ENCODE measurements around the gene AGFG2.

Gene AGFG2

GRCh38 chr7:100570954-100571828, 32.2 kb downstream of the AGFG2 start:
- ATAC-seq (peak; percentile 3), DNase-seq (no peak)
- Mint-ChIP-seq H3K36me3 (ENCODE audit: low read depth) (peaks cover 1% of the 10 kb centered on the region), H3K9me3 (no peaks in the 10 kb centered on the region), H3K27ac (no peak overlapping the region), H3K4me1 (peaks cover 35% of the 10 kb centered on the region), H3K27me3 (no peaks in the 10 kb centered on the region), H3K4me3 (no peak overlapping the region)

DNA sequence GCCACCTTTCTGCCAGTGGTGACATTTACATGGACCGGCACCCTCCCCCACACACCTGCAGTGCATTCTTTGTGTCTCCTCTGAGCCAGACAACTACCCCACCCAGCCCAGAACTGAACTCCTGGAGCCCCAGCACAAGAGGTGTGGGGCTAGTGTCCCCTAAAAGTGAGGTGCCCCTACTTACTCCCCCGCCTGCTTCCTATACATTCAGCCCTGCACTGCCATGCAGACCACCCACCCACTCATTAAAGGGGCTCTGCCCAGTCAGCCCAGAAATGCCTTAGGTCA, 32.8 kb downstream of the AGFG2 start:
- DNase-seq (no peak), ATAC-seq (no peak)
- no peak overlapping the region for H3K27ac Mint-ChIP-seq
- peaks cover 35% of the 10 kb centered on the region for H3K4me1 Mint-ChIP-seq
- H3K27me3 Mint-ChIP-seq: no peaks in the 10 kb centered on the region
- peaks cover 1% of the 10 kb centered on the region for H3K36me3 Mint-ChIP-seq (ENCODE audit: low read depth)
- no peaks in the 10 kb centered on the region for H3K9me3 Mint-ChIP-seq
- H3K4me3 Mint-ChIP-seq: no peak overlapping the region

DNA sequence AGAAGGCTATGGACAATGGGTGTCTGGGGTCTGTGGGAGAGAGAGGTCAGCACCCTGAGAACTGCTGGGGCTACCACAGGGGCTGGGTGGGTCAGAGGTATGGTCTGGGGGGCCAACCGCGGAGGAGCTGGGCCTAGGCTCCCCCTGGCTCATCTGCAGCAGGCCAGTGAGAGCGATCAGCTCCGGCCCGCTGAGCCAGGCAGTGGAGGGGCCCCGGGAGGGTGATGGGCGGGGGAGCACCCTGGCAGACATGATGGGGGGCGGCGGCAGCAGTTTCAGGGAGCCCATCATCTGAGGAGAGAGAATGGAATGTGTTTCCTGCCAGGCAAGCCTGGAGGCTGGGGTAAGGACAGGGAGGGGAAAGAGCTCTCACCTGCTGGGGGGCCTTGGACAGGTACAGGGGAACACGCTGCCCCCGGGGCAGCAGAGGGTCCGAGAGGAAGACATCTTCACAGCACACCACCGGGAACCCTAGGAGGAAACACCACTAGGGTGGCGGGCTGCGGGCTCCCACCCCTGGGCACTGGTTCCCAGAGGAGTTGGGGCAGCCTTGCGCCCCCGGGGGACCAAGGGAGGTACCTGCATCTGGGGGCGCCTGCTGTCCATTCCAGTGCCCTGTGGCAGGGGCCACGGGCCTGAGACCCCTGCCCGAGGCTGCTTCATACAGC, 33.4 kb downstream of the AGFG2 start:
- no peak for ATAC-seq
- H3K27me3 Mint-ChIP-seq: no peaks in the 10 kb centered on the region
- peaks cover 1% of the 10 kb centered on the region for H3K36me3 Mint-ChIP-seq (ENCODE audit: low read depth)
- H3K27ac Mint-ChIP-seq: no peak overlapping the region
- H3K4me3 Mint-ChIP-seq: no peak overlapping the region
- DNase-seq: no peak
- H3K9me3 Mint-ChIP-seq: no peaks in the 10 kb centered on the region
- H3K4me1 Mint-ChIP-seq: peaks cover 33% of the 10 kb centered on the region

GRCh38 chr7:100572949-100573675, 34.1 kb downstream of the AGFG2 start:
- no peak overlapping the region for H3K27ac Mint-ChIP-seq
- ATAC-seq (no peak), DNase-seq (no peak)
- H3K9me3 Mint-ChIP-seq: no peaks in the 10 kb centered on the region
- peaks cover 26% of the 10 kb centered on the region for H3K4me1 Mint-ChIP-seq
- H3K36me3 Mint-ChIP-seq (ENCODE audit: low read depth): peaks cover 1% of the 10 kb centered on the region
- no peaks in the 10 kb centered on the region for H3K27me3 Mint-ChIP-seq
- no peak overlapping the region for H3K4me3 Mint-ChIP-seq

- Mint-ChIP-seq H3K27ac (no peak within 1 kb of the TSS), H3K27me3 (no peaks in the 10 kb centered on the region), H3K36me3 (ENCODE audit: low read depth) (peaks cover 4% of the 10 kb centered on the region), H3K9me3 (no peaks in the 10 kb centered on the region), H3K4me3 (no peak within 1 kb of the TSS), H3K4me1 (peaks cover 22% of the 10 kb centered on the region)
- ATAC-seq (no peak), DNase-seq (no peak)
Measured at GRCh38 chr7:100573691-100574361, 34.8 kb downstream of the AGFG2 start, which contains the start of gene SAP25. Gene SAP25 (minus strand): TSS chr7:100573900. CDS start chr7:100573742, 158 bp downstream.

DNA sequence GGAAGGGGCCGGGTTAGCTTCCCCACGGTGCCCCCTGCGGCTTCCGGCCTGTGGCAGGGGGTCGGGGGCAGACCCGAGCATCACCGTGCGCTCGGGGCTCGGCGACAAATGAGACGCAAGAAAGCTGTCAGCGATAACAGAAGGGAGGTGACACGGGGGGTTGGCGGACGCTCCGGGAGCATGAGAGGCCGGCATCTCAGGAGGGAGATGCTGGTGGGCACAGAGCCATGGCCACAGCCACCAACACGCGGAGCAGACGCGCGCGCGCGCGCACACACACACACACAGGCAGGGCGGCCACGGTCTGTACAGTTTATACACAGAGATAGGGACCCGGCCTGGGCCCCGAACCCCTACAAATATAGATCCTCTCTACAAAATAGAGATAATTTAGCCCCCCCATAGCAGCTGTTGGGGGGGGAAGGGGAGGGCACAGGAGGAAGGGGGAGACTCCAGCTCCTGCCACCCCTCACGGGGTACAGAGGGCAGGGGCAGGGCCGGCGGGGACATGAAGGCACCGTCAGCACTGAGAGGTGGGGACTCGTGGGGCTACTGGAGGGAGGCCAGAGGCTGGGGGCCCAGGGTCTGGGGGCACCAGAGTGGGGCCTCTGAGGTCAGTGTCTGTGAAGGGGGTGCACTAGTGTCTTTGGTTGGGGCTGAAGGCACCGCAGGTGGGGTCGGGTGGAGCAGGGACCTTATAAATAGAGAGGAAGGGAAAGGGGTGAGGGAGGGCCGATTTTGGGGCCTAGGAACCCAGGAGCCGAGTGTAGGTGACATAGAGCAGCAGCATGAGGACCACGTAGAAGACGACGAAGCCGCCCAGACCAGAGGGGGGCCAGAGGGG, 35.6 kb downstream of the AGFG2 start:
- Mint-ChIP-seq H3K36me3 (ENCODE audit: low read depth) (peaks cover 7% of the 10 kb centered on the region), H3K4me3 (no peak overlapping the region), H3K9me3 (no peaks in the 10 kb centered on the region), H3K27me3 (no peaks in the 10 kb centered on the region), H3K27ac (no peak overlapping the region), H3K4me1 (peaks cover 15% of the 10 kb centered on the region)
- ATAC-seq (no peak), DNase-seq (no peak)

- no peak overlapping the region for H3K27ac Mint-ChIP-seq
- DNase-seq: no peak
- H3K27me3 Mint-ChIP-seq: no peaks in the 10 kb centered on the region
- no peaks in the 10 kb centered on the region for H3K9me3 Mint-ChIP-seq
- no peak overlapping the region for H3K4me3 Mint-ChIP-seq
- no peak for ATAC-seq
- peaks cover 9% of the 10 kb centered on the region for H3K36me3 Mint-ChIP-seq (ENCODE audit: low read depth)
- peaks cover 14% of the 10 kb centered on the region for H3K4me1 Mint-ChIP-seq
Measured at GRCh38 chr7:100575206-100575631, 36.2 kb downstream of the AGFG2 start.

DNA sequence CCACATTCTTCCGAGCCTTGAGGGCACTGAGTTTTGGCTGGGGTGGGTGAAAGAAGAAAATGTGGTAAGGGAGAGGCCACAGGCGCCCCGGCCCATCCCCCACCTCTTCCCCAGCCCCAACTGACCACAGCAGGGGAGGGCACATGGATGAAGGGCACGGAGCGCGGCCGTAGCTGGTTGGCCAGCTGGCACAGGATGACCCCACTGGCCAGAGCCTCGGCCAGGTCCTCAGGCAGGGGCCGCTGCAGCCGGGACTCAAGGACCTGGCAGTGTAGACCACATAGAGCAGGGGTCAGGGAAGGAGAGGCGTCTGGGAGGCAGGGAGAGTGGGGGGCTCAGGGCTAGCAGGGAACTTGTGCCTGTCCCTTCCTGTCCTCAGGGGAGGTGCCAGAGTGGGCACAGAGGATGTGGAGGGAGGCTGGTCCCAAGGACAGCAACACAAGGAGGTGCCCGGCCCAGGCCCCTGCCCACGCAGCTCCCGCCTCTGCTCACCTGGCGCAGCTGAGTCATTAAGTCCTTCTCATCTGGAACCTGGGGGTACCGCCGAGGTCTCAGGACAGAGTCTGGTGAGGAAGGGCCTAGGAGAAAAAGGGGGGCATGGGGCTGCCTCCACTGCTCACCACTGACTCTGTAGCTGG, 36.9 kb downstream of the AGFG2 start:
- no peak overlapping the region for H3K27ac Mint-ChIP-seq
- peaks cover 9% of the 10 kb centered on the region for H3K36me3 Mint-ChIP-seq (ENCODE audit: low read depth)
- no peak overlapping the region for H3K4me3 Mint-ChIP-seq
- ATAC-seq: no peak
- DNase-seq: no peak
- no peaks in the 10 kb centered on the region for H3K9me3 Mint-ChIP-seq
- peaks cover 9% of the 10 kb centered on the region for H3K4me1 Mint-ChIP-seq
- H3K27me3 Mint-ChIP-seq: no peaks in the 10 kb centered on the region

- H3K4me1 Mint-ChIP-seq: peaks cover 8% of the 10 kb centered on the region
- no peaks in the 10 kb centered on the region for H3K27me3 Mint-ChIP-seq
- H3K36me3 Mint-ChIP-seq (ENCODE audit: low read depth): peaks cover 9% of the 10 kb centered on the region
- ATAC-seq (no peak), DNase-seq (no peak)
- no peak overlapping the region for H3K27ac Mint-ChIP-seq
- no peak overlapping the region for H3K4me3 Mint-ChIP-seq
- no peaks in the 10 kb centered on the region for H3K9me3 Mint-ChIP-seq
Measured at GRCh38 chr7:100576384-100576993, 37.5 kb downstream of the AGFG2 start.

DNA sequence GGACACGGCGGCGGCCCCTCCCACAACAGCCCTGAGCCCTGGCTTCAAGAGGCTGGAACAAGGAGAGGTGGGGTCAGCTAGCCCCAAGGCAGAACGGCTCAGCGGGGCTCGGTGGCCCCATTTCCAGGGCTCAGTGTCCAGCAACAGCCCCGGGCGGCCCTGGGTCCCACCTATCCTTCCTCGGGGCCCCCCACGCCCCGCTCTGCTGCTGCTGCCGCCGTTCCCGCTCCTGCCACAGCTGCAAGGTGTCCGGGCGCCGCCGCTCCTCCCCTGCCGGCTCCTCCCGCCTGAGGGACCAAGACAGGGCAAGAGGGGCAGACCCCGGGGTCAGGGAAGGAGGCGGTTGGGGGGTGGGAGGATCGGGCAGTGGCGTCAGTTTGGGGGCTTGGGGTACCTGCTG, 38.1 kb downstream of the AGFG2 start:
- no peak for ATAC-seq
- peaks cover 9% of the 10 kb centered on the region for H3K36me3 Mint-ChIP-seq (ENCODE audit: low read depth)
- H3K27ac Mint-ChIP-seq: no peak overlapping the region
- H3K4me3 Mint-ChIP-seq: no peak overlapping the region
- peaks cover 3% of the 10 kb centered on the region for H3K4me1 Mint-ChIP-seq
- H3K9me3 Mint-ChIP-seq: no peaks in the 10 kb centered on the region
- no peak for DNase-seq
- H3K27me3 Mint-ChIP-seq: no peaks in the 10 kb centered on the region

- H3K27ac Mint-ChIP-seq: no peak overlapping the region
- no peaks in the 10 kb centered on the region for H3K9me3 Mint-ChIP-seq
- H3K4me1 Mint-ChIP-seq: peaks cover 5% of the 10 kb centered on the region
- H3K36me3 Mint-ChIP-seq (ENCODE audit: low read depth): peaks cover 9% of the 10 kb centered on the region
- no peak overlapping the region for H3K4me3 Mint-ChIP-seq
- ATAC-seq (no peak), DNase-seq (no peak)
- H3K27me3 Mint-ChIP-seq: no peaks in the 10 kb centered on the region
Measured at GRCh38 chr7:100577507-100577906, 38.5 kb downstream of the AGFG2 start.

DNA sequence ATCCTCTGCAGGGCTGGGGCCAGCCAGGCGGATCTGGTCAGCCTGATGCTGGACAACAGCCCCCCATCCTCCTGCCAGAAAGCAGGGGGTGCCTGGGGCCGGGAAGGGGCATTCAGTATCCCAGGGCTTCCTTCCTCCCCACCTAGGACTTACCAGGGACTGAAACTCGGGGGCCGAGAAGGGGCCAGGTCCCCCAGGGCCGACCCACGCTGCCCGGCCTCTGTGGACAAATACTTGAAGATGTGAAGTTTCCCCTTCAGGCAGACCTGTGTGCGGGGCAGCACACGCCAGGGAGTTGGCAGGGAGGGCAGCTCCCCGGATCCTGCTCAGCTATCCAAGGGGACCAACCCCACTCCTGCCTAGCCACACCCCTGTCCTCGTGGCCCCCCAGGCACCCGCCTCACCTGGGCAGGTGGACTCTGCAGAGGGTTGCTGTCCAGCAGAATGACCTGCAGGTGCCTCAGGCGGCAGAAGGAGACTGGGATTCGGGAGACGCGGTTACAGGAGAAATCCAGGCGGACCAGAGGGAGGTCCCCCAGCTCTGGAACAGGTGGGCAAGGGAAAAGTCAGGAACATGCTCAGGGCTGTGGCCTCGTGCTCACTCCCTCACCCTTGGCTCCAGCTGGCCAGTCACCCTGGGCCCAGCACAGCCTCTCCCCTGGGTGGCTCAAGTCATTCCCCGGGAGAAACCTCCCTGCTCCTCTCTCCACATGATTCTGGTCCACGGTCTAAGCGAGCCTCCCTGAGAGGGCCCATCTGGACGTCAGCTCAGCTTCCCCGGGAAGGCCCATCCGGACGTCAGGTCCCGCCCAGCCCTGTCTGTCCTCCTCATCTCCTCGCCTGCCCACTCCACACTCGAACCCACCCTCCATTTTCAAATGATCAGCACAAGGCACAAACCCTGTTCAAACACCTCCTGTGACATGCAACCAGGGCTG, 39.5 kb downstream of the AGFG2 start:
- ATAC-seq (no peak), DNase-seq (no peak)
- H3K9me3 Mint-ChIP-seq: no peaks in the 10 kb centered on the region
- peaks cover 9% of the 10 kb centered on the region for H3K36me3 Mint-ChIP-seq (ENCODE audit: low read depth)
- no peaks in the 10 kb centered on the region for H3K27me3 Mint-ChIP-seq
- no peak overlapping the region for H3K27ac Mint-ChIP-seq
- H3K4me3 Mint-ChIP-seq: no peak overlapping the region
- H3K4me1 Mint-ChIP-seq: peaks cover 15% of the 10 kb centered on the region
